Measurements from ENCODE around the gene PPP1R16B.

- TF ChIP-seq POLR2A (IDR thresholded peaks at IDR 0.05; ENCODE audit: low read length) (no peak), GATA1 (IDR thresholded peaks at IDR 0.05; ENCODE audit: low read depth, low read length) (no peak)
Measured at GRCh38 chr20:38834868-38835267, 29.4 kb downstream of the PPP1R16B start.
